Measurements from ENCODE around the gene ARHGEF19.

ARHGEF19 gene

GRCh38 chr1:16187748-16188401 lies 24.6 kb downstream of the ARHGEF19 start:
- H3K27me3 Mint-ChIP-seq, result peaks cover 4% of the 10 kb centered on the region
- H3K4me1 Mint-ChIP-seq, result no peaks in the 10 kb centered on the region
- no peaks in the 10 kb centered on the region for H3K36me3 Mint-ChIP-seq
- no peak overlapping the region for H3K4me3 Mint-ChIP-seq
- H3K9me3 Mint-ChIP-seq, result no peaks in the 10 kb centered on the region
- no peak overlapping the region for H3K27ac Mint-ChIP-seq

- Mint-ChIP-seq H3K27ac (no peak overlapping the region), H3K4me1 (no peaks in the 10 kb centered on the region), H3K36me3 (no peaks in the 10 kb centered on the region), H3K9me3 (no peaks in the 10 kb centered on the region), H3K4me3 (no peak overlapping the region), H3K27me3 (peaks cover 4% of the 10 kb centered on the region)
Observed at GRCh38 chr1:16186655-16187235, 25.7 kb downstream of the ARHGEF19 start.

GRCh38 chr1:16184557-16185303 lies 27.7 kb downstream of the ARHGEF19 start:
- Mint-ChIP-seq H3K36me3 (no peaks in the 10 kb centered on the region), H3K4me3 (no peak overlapping the region), H3K9me3 (no peaks in the 10 kb centered on the region), H3K4me1 (no peaks in the 10 kb centered on the region), H3K27me3 (peaks cover 4% of the 10 kb centered on the region), H3K27ac (peak overlapping the region; percentile 68)

- Mint-ChIP-seq H3K4me3 (no peak overlapping the region), H3K9me3 (no peaks in the 10 kb centered on the region), H3K27me3 (peaks cover 2% of the 10 kb centered on the region), H3K36me3 (no peaks in the 10 kb centered on the region), H3K27ac (no peak overlapping the region), H3K4me1 (no peaks in the 10 kb centered on the region)
Observed at GRCh38 chr1:16183765-16184556, 28.5 kb downstream of the ARHGEF19 start.

GRCh38 chr1:16183179-16183578 lies 29.3 kb downstream of the ARHGEF19 start:
- Mint-ChIP-seq H3K36me3 (no peaks in the 10 kb centered on the region), H3K27me3 (no peaks in the 10 kb centered on the region), H3K4me3 (no peak overlapping the region), H3K9me3 (no peaks in the 10 kb centered on the region), H3K4me1 (no peaks in the 10 kb centered on the region), H3K27ac (no peak overlapping the region)

GRCh38 chr1:16181887-16182719 lies 30.3 kb downstream of the ARHGEF19 start:
- H3K27ac Mint-ChIP-seq, result no peak overlapping the region
- no peaks in the 10 kb centered on the region for H3K9me3 Mint-ChIP-seq

GRCh38 chr1:16180291-16180824 lies 32.1 kb downstream of the ARHGEF19 start:
- Mint-ChIP-seq H3K27ac (no peak overlapping the region), H3K36me3 (no peaks in the 10 kb centered on the region), H3K27me3 (no peaks in the 10 kb centered on the region), H3K4me1 (no peaks in the 10 kb centered on the region), H3K4me3 (no peak overlapping the region), H3K9me3 (no peaks in the 10 kb centered on the region)

More at GRCh38 chr1:16181887-16182719, 30.3 kb downstream of the ARHGEF19 start:
- Mint-ChIP-seq H3K36me3 (no peaks in the 10 kb centered on the region), H3K27me3 (no peaks in the 10 kb centered on the region), H3K4me3 (no peak overlapping the region), H3K4me1 (no peaks in the 10 kb centered on the region)

GRCh38 chr1:16178596-16179497 lies 33.6 kb downstream of the ARHGEF19 start:
- Mint-ChIP-seq H3K36me3 (no peaks in the 10 kb centered on the region), H3K9me3 (no peaks in the 10 kb centered on the region), H3K4me1 (no peaks in the 10 kb centered on the region), H3K4me3 (no peak overlapping the region), H3K27ac (no peak overlapping the region), H3K27me3 (no peaks in the 10 kb centered on the region)

DNA sequence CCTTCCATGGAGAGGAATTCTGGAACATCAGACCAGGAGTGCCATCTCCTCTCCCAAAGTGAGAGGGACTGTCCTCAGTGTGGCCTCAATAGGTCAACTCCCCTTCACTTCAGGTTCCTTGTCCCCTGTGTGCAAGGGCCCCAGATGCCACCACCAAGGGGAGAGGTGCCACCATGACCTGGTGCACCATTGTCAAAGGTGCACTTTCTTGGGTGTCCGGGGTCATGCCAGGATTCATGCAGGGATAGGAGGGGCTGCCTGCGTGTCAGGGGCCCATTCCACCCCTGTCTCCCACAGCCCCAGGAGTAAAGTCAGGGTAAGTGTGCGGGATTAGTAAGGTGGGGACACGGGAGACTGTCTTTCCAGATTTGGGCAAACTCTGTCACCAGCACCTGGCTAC lies 35.1 kb downstream of the ARHGEF19 start:
- Mint-ChIP-seq H3K27me3 (no peaks in the 10 kb centered on the region), H3K4me3 (no peak overlapping the region), H3K9me3 (no peaks in the 10 kb centered on the region), H3K4me1 (no peaks in the 10 kb centered on the region), H3K27ac (peak overlapping the region; percentile 20), H3K36me3 (no peaks in the 10 kb centered on the region)

DNA sequence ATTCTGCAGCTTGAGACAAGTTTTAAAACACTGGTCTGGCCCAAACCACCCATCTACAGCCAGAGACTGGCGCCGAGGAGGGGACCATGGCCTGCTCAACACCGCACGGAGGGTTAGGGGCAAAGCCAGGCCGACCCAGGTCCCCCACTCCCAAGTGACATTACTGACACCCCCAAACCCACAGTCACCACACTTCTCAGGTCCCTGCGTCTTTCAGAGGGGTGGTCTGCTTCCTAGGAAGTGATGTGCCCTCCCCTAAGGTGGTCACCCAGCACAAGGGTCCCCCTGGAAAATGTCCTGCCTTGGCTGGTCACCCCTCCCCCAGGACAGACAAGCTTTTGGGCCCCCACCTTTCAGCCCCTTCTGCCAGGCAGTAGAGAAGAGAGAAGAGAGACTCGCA lies 35.8 kb downstream of the ARHGEF19 start:
- Mint-ChIP-seq H3K27ac (no peak overlapping the region), H3K27me3 (no peaks in the 10 kb centered on the region), H3K4me1 (no peaks in the 10 kb centered on the region), H3K4me3 (no peak overlapping the region), H3K9me3 (no peaks in the 10 kb centered on the region), H3K36me3 (no peaks in the 10 kb centered on the region)

DNA sequence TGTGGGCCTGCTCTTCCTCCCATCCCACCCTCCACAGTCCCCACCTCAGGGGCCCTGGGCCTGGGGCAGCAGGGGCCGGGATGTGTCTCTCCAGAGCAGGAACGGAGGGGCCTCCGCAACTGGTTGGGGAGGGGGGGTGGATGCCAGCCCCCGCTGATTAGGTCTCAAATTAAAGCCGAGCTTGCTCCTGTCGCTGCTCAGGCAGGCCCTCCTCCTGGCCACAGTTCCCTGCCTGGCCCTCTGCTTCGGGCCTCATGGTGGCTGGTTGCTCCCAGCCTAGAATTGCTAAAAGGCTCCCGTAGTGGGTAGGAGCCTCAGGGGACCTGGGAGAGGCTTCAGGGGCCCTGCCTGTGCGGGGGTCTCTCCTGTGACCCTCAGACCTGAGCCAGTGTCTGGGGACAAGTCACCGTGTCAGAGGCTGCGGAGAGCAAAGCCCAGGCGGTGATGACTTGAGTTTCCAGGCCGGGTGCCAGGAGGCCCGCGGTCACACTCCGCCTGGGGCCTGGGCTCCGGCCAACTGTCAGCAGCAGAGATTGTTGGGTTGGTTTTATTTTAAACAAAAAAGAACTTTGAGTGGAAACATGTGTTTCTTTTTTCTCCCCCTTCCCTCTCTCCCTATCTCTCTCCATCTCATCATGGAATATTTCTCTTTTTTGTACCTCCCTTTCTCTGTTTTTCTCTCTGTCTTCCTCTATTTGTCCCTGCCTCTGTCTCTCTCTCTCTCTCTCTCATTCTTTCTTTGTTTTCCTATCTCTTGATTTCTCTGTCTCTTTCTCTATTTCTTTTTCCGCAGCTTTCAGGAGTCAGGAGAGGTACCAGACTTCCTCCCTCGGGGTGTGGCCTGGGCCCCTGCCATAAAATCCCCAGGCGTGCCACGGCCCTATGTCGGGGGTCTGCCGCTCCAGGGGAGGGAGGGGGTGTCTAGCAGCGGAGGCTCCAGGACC lies 36.6 kb downstream of the ARHGEF19 start:
- H3K9me3 Mint-ChIP-seq, result no peaks in the 10 kb centered on the region
- H3K27ac Mint-ChIP-seq, result peak overlapping the region; percentile 20
- no peaks in the 10 kb centered on the region for H3K36me3 Mint-ChIP-seq
- no peaks in the 10 kb centered on the region for H3K4me1 Mint-ChIP-seq
- no peaks in the 10 kb centered on the region for H3K27me3 Mint-ChIP-seq
- H3K4me3 Mint-ChIP-seq, result no peak overlapping the region

DNA sequence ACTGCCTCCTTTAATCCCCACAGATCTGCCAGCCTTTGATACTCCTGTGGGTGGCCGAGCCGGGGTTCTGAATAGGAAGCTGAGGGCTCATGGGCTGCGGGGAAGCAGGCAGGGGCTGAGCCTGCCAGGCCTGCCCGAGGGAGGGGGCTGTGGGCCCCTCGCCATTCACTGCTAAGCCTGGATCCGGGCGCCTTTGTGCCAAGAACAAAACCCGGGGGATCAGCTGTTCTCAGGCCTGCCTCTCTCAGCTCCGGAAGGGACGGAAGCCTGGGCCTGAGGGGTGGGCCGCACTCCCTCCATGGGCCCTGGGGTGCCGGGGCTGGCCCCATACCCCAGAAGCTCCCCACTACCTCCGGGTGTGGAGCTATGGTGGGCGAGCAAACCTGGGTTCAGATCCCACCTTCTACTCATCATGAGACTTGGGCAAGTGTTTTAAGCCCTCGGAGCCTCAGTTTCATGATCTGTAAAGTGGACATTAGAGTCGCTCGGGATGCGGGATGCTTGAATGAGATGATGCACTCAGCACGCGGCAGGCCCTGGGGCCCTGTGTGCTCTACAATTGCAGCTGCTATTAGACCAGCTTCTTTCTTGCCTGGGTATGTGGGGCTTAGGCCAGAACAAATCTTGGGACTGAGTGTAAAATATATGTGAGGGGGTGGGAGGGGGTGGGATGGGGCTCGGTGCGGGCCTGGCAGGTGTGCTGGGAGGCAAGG lies 37.4 kb downstream of the ARHGEF19 start:
- Mint-ChIP-seq H3K27me3 (no peaks in the 10 kb centered on the region), H3K4me1 (no peaks in the 10 kb centered on the region), H3K9me3 (no peaks in the 10 kb centered on the region), H3K27ac (no peak overlapping the region), H3K4me3 (no peak overlapping the region), H3K36me3 (no peaks in the 10 kb centered on the region)

Measured in activated naive CD4-positive, alpha-beta T cell treated with anti-CD3 and anti-CD28 coated beads, Interleukin-2, amount 50 U/mL, for 24 hours (primary cell).